Measurements from ENCODE around the gene PUDP.
"Not testable (repeated sequence)": the region's sequence is repeated elsewhere in the genome, so short reads cannot be mapped to it uniquely, and the experiment has no call there.

PUDP gene

GRCh38 chrX:7109049-7109531 lies 38.9 kb downstream of the PUDP start:
- no peak for DNase-seq

- no peak for DNase-seq
These were observed 39.9 kb downstream of the PUDP start for GRCh38 chrX:7108030-7108429.

- DNase-seq, result no peak
These were observed 41.3 kb downstream of the PUDP start for GRCh38 chrX:7106649-7107048.

- no peak for DNase-seq
These were observed 45.8 kb downstream of the PUDP start for GRCh38 chrX:7102119-7102518.

GRCh38 chrX:7100022-7100421 lies 47.9 kb downstream of the PUDP start:
- DNase-seq, result no peak

GRCh38 chrX:7095657-7096056 lies 52.3 kb downstream of the PUDP start:
- not testable (repeated sequence) for DNase-seq

- no peak for DNase-seq
These were observed 54.6 kb downstream of the PUDP start for GRCh38 chrX:7093305-7093704.

- DNase-seq, result no peak
These were observed 55.4 kb downstream of the PUDP start for GRCh38 chrX:7092543-7092942.

- no peak for DNase-seq
These were observed 56.0 kb downstream of the PUDP start for GRCh38 chrX:7091923-7092322.

GRCh38 chrX:7090641-7091040 lies 57.3 kb downstream of the PUDP start:
- no peak for DNase-seq

- DNase-seq, result peak; percentile 27 to 49
These were observed 58.9 kb downstream of the PUDP start for GRCh38 chrX:7088968-7089615.

- DNase-seq, result no peak
These were observed 61.6 kb downstream of the PUDP start for GRCh38 chrX:7086384-7086783.

GRCh38 chrX:7085879-7086278 lies 62.1 kb downstream of the PUDP start:
- no peak for DNase-seq

GRCh38 chrX:7084841-7085240 lies 63.1 kb downstream of the PUDP start:
- no peak for DNase-seq

GRCh38 chrX:7083468-7084396 lies 64.2 kb downstream of the PUDP start:
- DNase-seq, result peak; percentile 60 to 82

- DNase-seq, result no peak
These were observed 64.9 kb downstream of the PUDP start for GRCh38 chrX:7083021-7083420.

GRCh38 chrX:7082556-7082955 lies 65.4 kb downstream of the PUDP start:
- no peak for DNase-seq

GRCh38 chrX:7077241-7078230 lies 70.4 kb downstream of the PUDP start:
- no peak for DNase-seq

- DNase-seq, result no peak
These were observed 71.7 kb downstream of the PUDP start for GRCh38 chrX:7076245-7076661.

- no peak for DNase-seq
These were observed 73.1 kb downstream of the PUDP start for GRCh38 chrX:7074908-7075204.

GRCh38 chrX:7074148-7074907 lies 73.6 kb downstream of the PUDP start:
- DNase-seq, result no peak

GRCh38 chrX:7073336-7073735 lies 74.6 kb downstream of the PUDP start:
- no peak for DNase-seq
